HG03442 (cell line): ENCODE measurements around the gene HOXA10.

Experiments
- ATAC-seq: cut with Tn5 transposase; IDR thresholded peaks from one replicate; pipeline ENCODE4 v1.9.1; 2021; ENCODE audit warnings: mild to moderate bottlenecking, moderate library complexity; ENCODE audit not compliant: unreplicated experiment

HOXA10 gene

DNA sequence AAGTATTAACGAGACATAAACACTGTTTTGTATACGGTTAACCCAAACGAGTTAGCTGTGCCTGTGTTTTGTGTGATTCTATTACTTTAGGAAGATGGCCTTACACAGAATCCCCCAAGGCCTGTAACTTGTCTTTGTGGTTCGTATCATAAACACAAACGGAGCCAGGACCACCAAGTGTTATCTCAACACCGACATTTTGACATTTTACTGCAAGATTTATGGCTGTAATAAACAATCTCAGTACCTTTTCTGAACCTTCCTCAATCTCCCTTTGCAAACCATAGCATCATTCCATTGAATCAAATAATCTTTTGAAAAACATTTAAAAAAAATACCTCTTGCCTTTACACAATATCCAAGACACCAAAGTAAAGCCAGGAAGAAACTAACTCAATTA is 41.1 kb downstream of the HOXA10 start:
- ATAC-seq = no peak

DNA sequence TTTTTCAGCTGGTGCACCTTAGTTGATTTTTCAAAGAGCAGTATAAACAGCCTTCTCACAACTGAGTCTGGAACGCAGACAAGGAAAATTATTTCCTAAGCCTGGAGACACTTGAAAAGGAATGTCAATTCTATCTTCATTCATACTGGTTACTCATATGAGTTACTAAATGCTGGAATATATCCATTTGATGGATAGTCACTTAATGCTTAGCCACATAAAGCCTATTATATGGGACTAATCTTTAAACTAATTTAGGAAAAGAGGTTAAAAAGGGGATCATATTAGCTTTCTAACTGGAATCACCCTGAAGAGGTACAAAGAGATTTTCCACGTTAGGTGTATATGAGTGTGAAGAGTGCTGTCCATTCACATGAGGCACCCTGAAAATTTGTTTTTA is 41.9 kb downstream of the HOXA10 start:
- no peak for ATAC-seq

DNA sequence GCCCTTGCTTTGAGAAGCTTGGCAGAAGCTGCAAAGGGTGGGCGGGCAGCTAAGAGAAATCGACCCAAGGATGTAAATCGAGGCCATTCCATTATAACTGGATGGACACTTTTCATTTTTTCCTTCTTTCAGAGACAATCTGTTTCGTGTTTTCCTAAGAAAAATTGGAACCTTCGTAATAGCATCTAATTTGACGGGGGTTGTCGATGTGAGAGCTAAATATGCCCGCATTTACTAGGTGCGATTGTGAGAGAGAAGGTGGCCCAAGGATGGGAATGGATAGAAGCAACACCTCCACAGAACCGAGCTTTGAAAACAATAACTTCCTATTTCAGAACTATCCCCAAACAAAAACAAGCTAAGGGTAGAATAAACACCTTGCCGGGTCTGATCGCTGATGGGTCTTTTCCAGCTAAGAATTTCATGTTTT is 42.7 kb downstream of the HOXA10 start:
- no peak for ATAC-seq

DNA sequence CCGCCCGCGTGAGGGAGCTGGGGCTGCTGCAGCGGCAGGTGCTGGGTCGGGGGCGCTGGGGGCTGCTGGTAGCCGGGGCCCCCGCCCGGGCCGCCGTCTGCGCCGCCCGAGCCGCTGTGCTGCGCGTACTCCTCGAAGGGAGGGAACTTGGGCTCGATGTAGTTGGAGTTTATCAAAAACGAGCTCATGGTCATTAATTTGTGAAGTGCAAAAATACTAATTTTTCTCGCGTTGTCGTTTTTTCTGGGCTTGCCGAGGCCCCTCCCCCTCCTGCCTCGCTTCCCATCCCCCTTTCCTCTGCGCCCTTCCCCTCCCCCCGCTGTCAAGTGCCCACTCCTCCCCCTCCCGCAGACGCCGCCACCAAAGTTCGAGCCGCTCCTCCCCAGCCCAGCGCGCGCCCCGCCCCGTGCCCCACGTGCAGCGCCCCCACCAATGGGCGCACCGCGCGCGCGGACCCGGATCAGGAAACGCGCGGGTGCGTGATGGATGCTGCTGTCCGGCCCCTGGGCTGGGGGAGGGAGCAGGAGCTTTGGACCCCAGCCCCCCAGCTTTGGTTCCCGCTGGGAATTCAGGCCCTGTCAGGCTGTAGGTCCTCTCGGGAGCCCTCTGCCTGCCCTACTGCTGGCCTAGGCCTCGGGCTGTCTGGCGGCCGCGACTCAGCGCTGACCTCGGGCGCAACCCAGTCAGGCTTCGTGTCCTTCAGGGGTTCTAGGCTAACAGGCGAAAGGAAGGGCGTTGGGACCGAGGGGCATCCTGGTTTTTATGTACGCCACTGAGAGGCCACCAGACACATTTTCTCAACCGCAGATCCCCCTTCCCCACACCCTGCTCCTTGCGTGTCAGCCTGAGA is 43.4 kb downstream of the HOXA10 start, which contains the start of gene HOXA4:
HOXA4 (minus strand) TSS at position 218 of the 850 bp plus-strand sequence; CDS start at position 194, 24 bp downstream.
- ATAC-seq = no peak

DNA sequence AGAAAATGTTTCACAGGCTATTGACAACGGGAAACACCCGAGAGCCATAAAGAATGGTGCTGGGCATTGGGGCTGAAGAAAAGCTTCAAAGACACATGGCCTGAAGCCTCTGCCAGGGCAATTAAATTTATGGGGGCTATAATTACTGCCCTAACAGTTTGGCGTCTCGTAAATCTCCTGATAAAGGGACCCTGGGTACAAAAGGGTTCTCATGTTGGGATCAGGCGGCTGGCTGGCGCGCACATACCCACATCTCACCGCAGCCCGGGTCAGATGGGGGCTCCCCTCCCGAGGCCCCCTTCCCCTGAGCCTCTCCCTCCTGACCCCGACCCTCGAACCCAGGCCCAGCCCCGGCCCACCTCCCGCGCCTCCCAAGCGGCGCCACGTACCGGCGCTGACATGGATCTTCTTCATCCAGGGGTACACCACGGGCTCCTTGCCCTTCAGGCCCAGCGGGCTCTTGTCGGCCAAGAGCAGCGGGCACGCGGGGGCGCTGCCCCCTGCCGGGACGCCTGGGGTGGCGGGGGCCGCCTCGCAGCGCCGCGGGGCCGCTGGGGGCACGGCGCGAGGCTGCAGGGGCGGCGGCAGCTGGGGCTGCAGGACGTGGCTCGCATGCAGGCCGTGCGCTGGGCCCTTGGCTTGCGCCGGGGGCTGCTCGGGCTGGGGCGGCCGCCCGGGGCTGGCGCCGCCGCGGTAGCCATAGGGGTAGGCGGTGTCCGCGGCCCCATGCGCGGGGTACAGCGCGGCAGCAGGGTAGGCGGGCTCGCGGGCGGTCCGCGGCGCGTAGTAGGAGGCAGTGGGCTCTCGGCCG is 44.2 kb downstream of the HOXA10 start:
- ATAC-seq = no peak

DNA sequence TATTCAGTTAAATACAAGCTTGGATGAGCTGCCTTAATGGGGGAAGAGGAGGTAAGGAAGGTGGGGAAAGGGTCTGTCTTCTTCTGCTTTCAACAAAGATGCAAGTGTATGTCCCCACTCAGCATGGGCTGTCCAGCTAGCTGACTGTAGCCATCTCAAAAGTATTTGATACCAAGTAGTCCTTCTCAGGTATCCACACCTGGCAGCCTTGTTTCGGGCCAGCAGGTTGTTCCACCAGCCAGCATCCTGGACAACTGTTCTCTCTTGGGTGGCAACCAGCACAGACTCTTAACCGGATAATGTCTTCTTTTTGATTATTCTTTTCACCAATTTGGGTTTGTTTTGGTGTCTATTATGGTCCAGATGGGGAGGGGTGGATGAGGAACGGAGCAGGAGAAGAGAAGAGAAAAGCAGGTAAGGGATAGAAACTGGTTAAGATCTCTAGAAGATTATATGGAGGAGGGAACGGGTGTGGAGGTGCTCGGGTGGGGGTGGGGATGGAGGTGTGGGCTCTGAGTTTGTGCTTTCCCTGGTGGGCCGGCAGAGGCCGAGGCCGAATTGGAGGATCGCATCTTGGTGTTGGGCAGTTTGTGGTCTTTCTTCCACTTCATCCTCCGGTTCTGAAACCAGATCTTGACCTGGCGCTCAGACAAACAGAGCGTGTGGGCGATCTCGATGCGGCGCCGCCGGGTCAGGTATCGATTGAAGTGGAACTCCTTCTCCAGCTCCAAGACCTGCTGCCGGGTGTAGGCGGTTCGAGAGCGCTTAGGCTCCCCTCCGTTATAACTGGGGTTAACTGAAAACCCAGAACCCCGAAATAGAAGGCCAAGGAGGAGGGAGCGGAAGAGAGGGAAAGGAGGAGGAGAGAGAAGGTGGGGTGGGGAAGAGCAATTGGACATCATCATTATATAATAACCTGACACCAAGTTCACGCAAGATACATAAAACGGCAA is 45.1 kb downstream of the HOXA10 start:
- ATAC-seq = no peak

DNA sequence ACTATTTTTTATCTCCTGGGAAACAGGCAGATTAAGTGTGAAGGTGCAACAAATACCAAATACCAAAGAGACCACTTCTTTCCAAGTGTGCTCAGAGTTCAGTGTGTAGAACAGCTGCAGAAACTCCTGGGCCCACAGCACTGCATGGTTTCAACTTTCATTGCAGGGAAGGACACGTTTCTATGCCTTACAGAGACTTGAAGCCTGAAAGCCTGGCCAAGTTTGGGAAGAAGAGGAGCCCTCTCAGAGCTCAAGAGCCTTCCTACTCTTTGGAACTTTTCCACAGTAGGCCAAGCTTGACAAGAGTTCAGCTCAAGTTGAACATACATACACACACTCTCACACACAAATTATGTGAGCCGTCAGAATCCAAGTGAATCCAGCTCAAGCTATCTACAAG is 46.1 kb downstream of the HOXA10 start:
- ATAC-seq = no peak

DNA sequence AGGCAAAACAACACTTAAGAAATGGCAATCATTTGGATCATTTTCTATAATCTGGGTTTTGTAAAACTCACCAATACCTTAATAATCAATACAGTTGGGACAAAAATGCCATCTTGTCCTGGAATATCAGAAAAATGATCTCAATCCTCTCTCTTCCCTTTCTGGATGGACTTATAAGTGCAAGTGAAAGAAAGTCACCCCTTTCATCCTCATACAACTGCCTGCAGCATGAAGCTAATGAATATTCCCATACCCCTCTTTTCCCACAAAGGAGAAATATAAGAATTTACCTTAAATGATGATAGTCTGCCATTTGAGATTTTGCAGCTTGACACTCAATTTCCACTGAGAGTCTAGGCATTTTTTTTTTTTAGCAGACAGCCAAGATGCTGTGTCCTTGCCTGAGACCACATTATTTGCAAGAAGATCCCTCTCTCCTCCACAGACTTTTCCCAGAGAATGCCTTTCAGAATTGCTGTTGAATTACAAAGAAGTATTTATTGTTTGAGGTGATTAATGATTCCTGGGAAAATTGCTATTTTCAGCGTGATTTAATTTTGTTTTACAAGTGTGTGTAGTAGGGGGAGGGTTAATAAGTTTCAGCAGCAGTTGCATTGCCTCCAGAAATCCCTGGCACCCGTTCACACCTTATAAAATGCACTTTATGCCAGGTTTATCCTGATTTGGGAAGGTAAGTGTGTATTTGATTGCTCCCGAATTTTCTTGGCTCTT is 47.4 kb downstream of the HOXA10 start:
- no peak for ATAC-seq

DNA sequence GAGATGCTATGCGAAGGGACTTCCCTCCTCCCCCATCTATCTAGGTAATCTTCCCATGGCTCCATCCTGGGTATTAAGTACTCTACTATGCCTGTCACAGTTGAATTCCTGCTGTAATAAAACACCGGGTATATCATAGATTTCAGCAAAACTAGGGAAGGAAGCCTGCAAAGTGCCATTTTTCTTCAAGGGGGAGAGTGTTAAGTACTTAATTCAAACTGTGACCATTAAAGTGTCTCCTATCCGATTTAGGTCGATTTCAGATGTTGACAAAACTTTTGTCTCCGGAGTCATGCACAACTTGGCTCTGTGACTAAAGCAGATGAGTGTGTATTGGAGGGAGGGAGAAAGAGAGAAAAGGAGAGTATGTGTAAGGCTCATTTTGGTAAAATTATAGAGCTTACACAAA is 48.1 kb downstream of the HOXA10 start:
- ATAC-seq = no peak

DNA sequence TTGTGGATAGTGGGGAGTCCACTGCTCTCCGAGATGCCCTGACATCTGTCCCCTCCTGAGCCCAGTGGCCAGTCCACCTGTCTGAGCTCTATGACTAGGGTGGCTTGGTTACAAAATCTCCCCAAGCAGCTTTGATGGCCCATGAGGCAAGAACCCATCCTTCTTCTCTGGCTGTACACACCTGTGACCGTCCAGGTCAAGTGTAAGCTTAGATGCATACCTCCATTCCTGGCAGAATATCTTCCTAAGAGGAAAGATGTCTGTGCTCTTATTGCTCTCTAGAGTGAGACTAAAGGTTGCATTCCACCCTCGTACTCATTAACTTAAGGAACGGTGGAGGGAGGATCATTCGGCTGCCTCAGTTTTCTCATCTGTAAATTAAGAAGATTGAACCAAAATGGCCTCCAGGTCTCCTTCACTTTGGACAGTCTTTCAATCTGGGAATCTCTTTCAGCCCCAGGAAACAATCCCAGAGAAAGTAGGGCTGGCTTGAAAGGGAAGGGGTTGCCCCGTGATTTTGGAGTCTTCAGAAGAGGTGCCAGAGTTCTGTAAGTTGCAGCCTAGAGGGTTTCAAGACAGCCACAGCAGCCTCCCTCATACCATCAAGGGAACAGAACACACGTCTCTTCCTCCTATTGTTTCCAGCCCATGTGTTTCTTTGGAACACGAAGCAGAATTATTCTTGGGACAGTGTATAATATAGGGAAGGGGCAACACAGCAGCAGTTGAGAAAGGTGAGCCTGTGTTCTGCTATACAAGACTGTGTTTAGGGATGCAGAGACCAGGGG is 49.0 kb downstream of the HOXA10 start:
- no peak for ATAC-seq

DNA sequence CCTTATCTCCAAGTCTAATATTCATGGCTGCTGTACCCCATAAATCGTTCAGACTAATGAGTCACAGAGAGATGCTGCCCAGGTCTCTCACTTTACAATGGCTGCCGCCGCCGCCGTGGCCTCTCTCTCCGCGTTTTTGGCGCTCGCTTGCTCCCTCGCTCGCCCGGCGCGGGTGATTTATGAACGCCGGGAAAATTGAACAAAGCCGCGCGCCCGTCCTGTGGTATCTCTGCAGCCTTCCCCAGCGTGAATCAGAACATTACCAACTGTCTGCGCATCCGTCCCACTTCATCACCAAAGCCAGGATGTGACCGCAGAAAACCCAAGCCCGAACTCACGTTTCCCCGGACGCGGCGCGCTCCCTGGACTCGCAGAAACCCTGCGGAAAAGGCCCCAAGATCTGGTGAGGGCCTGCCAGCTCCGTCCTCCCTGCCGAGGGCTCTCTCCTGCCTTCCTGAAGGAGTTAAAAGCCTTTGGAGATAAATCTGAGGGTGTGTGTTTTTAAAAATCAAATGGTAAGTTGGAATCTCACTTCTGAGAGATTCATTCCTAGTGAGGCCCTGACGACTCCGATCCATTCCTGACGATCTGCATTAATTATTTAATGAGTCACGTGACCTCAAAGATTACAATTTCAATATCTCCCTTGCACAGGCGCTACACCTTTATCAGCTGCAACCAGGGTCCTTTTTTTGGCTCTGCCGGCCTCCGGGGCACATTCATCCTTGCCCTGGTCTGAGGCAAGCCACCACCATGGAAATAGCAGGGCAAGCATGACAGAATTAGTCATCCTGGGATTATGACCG is 49.8 kb downstream of the HOXA10 start:
- no peak for ATAC-seq

DNA sequence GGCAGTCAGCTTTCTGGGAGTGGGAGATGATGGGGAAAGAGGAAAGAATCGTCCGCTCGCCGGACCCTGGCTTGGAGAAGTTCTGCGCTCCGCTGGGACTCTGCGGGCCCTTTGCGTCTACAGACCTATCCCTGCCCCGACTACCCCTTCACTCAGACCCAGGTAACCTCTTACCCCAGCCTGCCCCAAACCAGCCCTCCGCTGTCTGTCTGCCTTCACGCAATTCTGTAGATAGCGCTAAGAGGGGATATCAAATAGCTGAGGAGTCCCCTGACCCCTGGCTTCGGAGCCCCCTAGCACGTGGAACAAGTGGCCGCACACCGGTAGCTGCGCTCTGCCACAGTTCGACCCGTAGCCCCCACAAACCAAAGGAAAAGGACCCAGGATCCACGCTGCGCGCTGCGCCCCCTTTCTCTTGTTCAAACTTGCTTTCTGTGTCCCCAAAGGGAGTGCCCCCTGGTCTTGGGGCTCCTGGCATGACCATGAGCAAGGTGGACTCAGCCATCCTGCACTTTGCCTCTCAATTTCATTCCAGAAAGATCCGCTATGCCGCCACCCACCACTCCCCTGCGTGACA is 50.6 kb downstream of the HOXA10 start:
- no peak for ATAC-seq

DNA sequence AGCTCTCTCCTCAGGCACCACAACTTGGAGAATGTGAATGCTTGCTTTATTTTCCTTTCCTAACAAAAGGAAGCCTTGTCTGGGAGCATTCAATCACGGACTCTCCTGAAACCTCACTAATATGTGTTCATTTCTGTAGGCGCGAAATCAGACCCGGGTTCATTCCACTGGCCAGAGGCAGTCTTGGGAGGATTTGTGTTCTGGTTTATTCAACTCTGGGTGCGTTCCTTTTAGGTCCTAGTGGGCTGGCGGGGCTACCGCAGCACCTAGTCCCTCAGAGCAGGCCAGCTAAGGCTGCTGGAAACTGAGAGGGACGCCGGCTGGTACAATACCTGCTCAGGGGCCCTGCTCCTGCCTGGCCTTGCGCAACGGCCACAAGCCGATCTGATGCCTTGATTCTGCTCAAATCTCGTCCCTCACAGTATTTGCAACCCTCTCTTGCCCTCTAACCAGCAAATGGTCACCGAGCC is 51.1 kb downstream of the HOXA10 start:
- no peak for ATAC-seq

DNA sequence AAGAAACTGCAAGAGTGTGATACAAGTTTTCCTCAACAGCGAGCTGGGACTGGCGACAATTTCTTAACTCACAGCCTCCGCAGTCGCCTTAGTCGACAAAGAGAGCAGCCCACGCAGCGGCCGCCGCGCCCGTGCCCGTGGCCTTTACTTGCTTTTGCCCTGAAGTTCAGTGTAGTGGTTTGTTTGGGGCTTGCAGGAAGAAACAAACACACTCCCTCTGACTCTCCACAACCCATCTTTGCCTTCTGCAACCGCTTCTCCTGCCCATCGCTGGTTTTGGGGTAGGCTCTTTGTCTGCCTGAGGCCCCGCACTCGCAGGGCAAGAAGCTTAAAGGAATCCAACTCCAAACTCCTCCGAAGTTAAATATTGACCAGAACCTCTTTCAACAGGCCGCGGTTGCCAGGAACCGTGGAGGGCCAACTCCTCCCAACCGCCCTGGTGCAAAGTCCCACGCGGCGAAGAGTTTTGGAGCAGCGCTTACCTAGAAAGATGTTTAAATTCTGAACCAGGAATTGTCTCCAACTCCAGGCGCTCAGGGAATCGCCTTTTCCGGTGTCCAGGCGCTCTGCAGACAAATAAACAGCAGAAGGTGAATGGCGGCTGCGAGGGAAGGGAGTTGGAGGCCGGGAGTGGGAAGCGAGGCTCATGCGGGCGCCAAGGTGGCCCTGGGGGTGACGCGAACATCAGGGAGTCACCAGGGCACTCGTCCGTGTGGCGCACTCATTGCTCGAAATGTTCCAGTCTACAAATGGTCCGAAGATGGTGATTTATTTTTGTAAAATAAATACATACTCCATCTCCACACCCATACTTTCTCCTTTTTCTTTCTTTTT is 51.8 kb downstream of the HOXA10 start:
- no peak for ATAC-seq

DNA sequence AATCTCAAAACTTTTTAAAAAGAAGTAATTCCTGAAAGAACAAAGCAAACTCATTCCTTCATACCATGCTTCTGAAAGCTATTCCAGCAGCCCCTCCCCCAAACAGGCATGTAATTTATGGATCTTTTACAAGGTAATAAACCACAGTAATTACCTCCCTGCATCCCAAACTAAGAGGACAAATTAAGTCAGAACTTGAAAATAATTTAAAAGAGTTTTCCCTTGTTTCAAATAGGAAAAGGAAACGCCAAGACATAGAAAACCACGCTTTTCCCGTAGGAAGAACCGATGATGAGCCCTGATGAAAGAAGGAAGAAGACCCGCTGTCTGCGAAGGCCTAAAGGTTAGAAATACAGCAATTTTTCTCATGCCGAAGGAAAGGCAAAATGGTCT is 52.4 kb downstream of the HOXA10 start:
- ATAC-seq = no peak
